HepG2 (cell line): Measurements from ENCODE around the gene MAB21L1. TPM values are rescaled to one million over a fixed set of nuclear protein-coding genes. Genes with fewer than 3 reads are reported as not detected.

Source experiments
- ATAC-seq: fragments of 200-7000 bp; cut with Tn5 transposase; 3 replicates; pipeline ENCODE4 v1.9.1; 2020; ENCODE audit warnings: mild to moderate bottlenecking, moderate library complexity
- BruUV-seq: library from RNA; stranded (reverse); fragments of 400-500 nt; replicated peaks from 2 replicates; lab custom pipeline; 2021; lab: Mats Ljungman, UMichigan
- CTCF ChIA-PET: fragments of 300-600 bp; formaldehyde crosslinking; extraction: SDS; loops from one replicate; lab custom pipeline; 2021; ENCODE audit warnings: low total read pairs, inconsistent platforms, low intra/inter-chr PET ratio; lab: Yijun Ruan, JAX
- POLR2A ChIA-PET: fragments of 350-600 bp; sonication (Branson Sonifier 250); formaldehyde crosslinking; loops from one replicate; lab custom pipeline; 2020; ENCODE audit warnings: antibody characterized with exemption, inconsistent platforms; lab: Yijun Ruan, JAX
- DNase-seq: peaks from one replicate; pipeline ENCODE4 v3.0.0-alpha.2; 2015; ENCODE audit warnings: low spot score
- FAIRE-seq: peaks from 3 replicates; lab custom pipeline; 2011; peaks lifted over from hg19 to GRCh38; lab: Jason Lieb, UNC
- H2AFZ ChIP-seq: one replicate; pipeline ENCODE4 v1.6.1; 2011; ENCODE audit warnings: low read length, inconsistent platforms
- H3K27ac ChIP-seq: fragments of 300-600 bp; 3 replicates; pipeline ENCODE4 v1.8.0; 2011; ENCODE audit warnings: mixed run types, mild to moderate bottlenecking, mixed read lengths, low read length, inconsistent platforms; ENCODE audit not compliant: insufficient read depth; ENCODE audit errors: extremely low read length
- H3K27me3 ChIP-seq, 2 experiments: fragments of 200-600 bp in 1 of 2; 2 replicates in 1 of 2; 3 replicates in 1 of 2; pipeline versions ENCODE4 v1.6.0 to v1.8.0; 2011; ENCODE audit warnings: low read length in 2 of 2, mild to moderate bottlenecking in 2 of 2, moderate library complexity in 2 of 2, inconsistent platforms in 1 of 2; ENCODE audit not compliant: insufficient read depth in 2 of 2, control insufficient read depth in 1 of 2
- H3K36me3 ChIP-seq, 2 experiments: fragments of 200-600 bp in 1 of 2; replicated peaks in 1 of 2; 2 replicates in 1 of 2; 3 replicates in 1 of 2; pipeline versions ENCODE4 v1.5.1 to v1.8.0; 2011; ENCODE audit warnings: low read length in 2 of 2, inconsistent platforms in 1 of 2; ENCODE audit not compliant: insufficient read depth in 2 of 2, control insufficient read depth in 1 of 2
- H3K4me1 ChIP-seq: 2 replicates; pipeline ENCODE4 v1.5.1; 2012; ENCODE audit warnings: low read length, inconsistent platforms; ENCODE audit not compliant: insufficient read depth
- H3K4me2 ChIP-seq: 2 replicates; pipeline ENCODE4 v1.6.0; 2011; ENCODE audit warnings: low read depth, low read length, inconsistent platforms
- H3K4me3 ChIP-seq, 3 experiments: fragments of 200-600 bp in 1 of 3; sonication (generic), shearing (Covaris generic) in 1 of 3; replicated peaks in 1 of 3; 2 replicates each; pipeline ENCODE4 v1.5.1; 2011 to 2016; ENCODE audit warnings: low read length in 3 of 3, inconsistent platforms in 2 of 3, low read depth in 2 of 3, mild to moderate bottlenecking in 2 of 3, control low read depth in 1 of 3, mixed read lengths in 1 of 3; ENCODE audit not compliant: insufficient read depth in 1 of 3
- H3K79me2 ChIP-seq: one replicate; pipeline ENCODE4 v1.6.1; 2011; ENCODE audit warnings: low read length, inconsistent platforms; ENCODE audit not compliant: insufficient read depth
- H3K9ac ChIP-seq: 2 replicates; pipeline ENCODE4 v1.6.0; 2011; ENCODE audit warnings: mild to moderate bottlenecking, low read depth, low read length, inconsistent platforms; ENCODE audit not compliant: insufficient read depth
- H3K9me3 ChIP-seq: 2 replicates; pipeline ENCODE4 v1.5.1; 2012; ENCODE audit warnings: mild to moderate bottlenecking, low read length
- H4K20me1 ChIP-seq: 2 replicates; pipeline ENCODE4 v1.6.0; 2011; ENCODE audit warnings: inconsistent platforms, mild to moderate bottlenecking, low read length, moderate library complexity; ENCODE audit not compliant: insufficient read depth
- CEBPB ChIP-seq: IDR thresholded peaks from 2 replicates; pipeline ENCODE4 v1.6.1; 2011; ENCODE audit warnings: low read depth, low read length, improper control_type of control experiment, borderline replicate concordance
- ZNF101 ChIP-seq: sonication (generic); formaldehyde crosslinking; IDR thresholded peaks from 2 replicates; pipeline ENCODE4 v1.4.0; 2020; ENCODE audit warnings: mild to moderate bottlenecking, low read depth, missing genetic modification reagents, borderline replicate concordance
- ZNF274 ChIP-seq: sonication (generic); formaldehyde crosslinking; IDR thresholded peaks from 2 replicates; pipeline ENCODE4 v1.5.1; 2020; ENCODE audit warnings: mild to moderate bottlenecking, missing genetic modification reagents
- ZNF768 ChIP-seq: sonication (generic); formaldehyde crosslinking; IDR thresholded peaks from 2 replicates; pipeline ENCODE4 v1.4.0; 2020; ENCODE audit warnings: missing genetic modification reagents
- WGBS: methylation state at CpG from one replicate; pipeline ENCODE4 v1.1.6; 2017; ENCODE audit warnings: low lambda C conversion rate; 5-methylcytosine and 5-hydroxymethylcytosine counted together
- in situ Hi-C: cut with HindIII; loops from 2 replicates; pipeline ENCODE4 v1.10.0; 2017; ENCODE audit warnings: low pct_unique_long_range_greater_than_20kb; ENCODE audit not compliant: extremely low pct_ligation_motif_present
- intact Hi-C: fragments of 100-400 bp; cut with micrococcal nuclease; formaldehyde crosslinking; loops from one replicate; pipeline ENCODE4 v1.10.0; 2022; ENCODE audit not compliant: unreplicated experiment
- polyA plus RNA-seq, 8 experiments: library from polyadenylated mRNA; depleted of rRNA in 3 of 8; stranded (reverse) in 7 of 8; unstranded in 1 of 8; fragments of >200 nt; fragmentation: Illumina TruSeq in 4 of 8; extraction: Trizol in 4 of 8; gene quantifications; 2 replicates each; pipeline versions ENCODE4 v1.2.1 to v1.2.3, GENCODE V29; 2011 to 2016; ENCODE audit warnings: low read depth in 4 of 8, missing spikeins in 1 of 8, mixed read lengths in 1 of 8; ENCODE audit not compliant: insufficient read depth in 1 of 8
- total RNA-seq, 5 experiments: library from RNA; depleted of rRNA; stranded (reverse); fragments of >200 nt; fragmentation: Illumina TruSeq; extraction: Trizol; gene quantifications; 2 replicates each; pipeline ENCODE4 v1.2.3, GENCODE V29; 2016; ENCODE audit warnings: low read depth in 1 of 5
- TF ChIP-seq, protein P1 (sequence below): sonication (generic); formaldehyde crosslinking; IDR thresholded peaks from 2 replicates; pipeline ENCODE4 v1.4.0; 2020; ENCODE audit warnings: low read depth, mild to moderate bottlenecking, missing genetic modification reagents

Gene MAB21L1
- total and polyA plus RNA-seq, 2 of the 13 experiments (the other 11 are each of a cell fraction or from before 2014, with no cell fraction given), result not detected

- no peak for FAIRE-seq
- no peak for ATAC-seq
- Histone ChIP-seq H3K79me2 (no peaks in the 10 kb centered on the region), H3K27me3 (no peaks in the 10 kb centered on the region), H3K9ac (no peak overlapping the region), H3K4me2 (no peak overlapping the region), H3K36me3 (no peaks in the 10 kb centered on the region), H3K4me3 (no peak overlapping the region), H2AFZ (no peak overlapping the region), H4K20me1 (no peaks in the 10 kb centered on the region), H3K9me3 (no peaks in the 10 kb centered on the region), H3K27ac (no peak overlapping the region), H3K4me1 (no peaks in the 10 kb centered on the region)
- no peak for DNase-seq
- CTCF ChIA-PET, result no interaction called here
- intact Hi-C loops, result no loop called here
- TF ChIP-seq ZNF768 (no peak), ZNF274 (CRISPR knock-in tag) (no peak), ZNF101 (CRISPR knock-in tag) (no peak)
- POLR2A ChIA-PET, result no interaction called here
- BruUV-seq, result no TSS peak
- in situ Hi-C loops, result no loop called here
Observed at GRCh38 chr13:35498231-35498630, 21.7 kb upstream of the MAB21L1 start.

DNA sequence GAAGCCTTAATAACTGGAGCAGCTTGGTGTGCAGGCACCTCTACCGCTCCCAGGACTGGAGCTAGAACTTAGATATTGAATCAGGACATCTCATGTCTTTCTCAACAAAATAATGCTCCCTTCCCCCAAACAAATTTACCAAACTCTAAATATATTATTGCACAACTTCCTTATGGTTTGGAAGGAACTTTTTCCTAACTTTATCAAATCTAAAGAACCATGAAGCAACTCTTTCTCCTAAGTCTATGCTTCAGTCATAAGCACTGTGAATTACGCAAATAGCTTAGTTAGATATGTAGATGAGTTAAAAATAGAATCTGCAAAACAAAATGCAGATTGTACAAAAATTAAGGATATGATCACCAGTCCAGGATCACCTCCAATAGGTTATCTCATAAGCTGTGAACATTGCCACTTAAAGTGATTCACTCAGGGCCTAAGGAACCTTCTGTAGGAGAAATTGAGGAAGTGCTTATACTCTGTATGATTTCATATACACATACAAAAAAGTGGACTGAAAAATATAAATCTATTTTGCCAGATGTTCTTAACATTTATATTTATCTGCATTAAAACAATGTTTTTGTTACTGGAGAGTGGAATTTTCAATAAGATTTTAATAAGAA is 20.4 kb upstream of the MAB21L1 start:
- in situ Hi-C loops, result no loop called here
- H3K9me3 ChIP-seq, result no peaks in the 10 kb centered on the region
- no peak overlapping the region for H2AFZ ChIP-seq
- WGBS, result 60% methylated on average over 2 of the region's 2 CpGs
- no peaks in the 10 kb centered on the region for H4K20me1 ChIP-seq
- no peaks in the 10 kb centered on the region for H3K36me3 ChIP-seq
- H3K4me3 ChIP-seq, result no peak overlapping the region
- no peak for FAIRE-seq
- no peaks in the 10 kb centered on the region for H3K27me3 ChIP-seq
- H3K4me2 ChIP-seq, result no peak overlapping the region
- ChIA-PET CTCF (no interaction called here), POLR2A (no interaction called here)
- ATAC-seq, result no peak
- H3K4me1 ChIP-seq, result no peaks in the 10 kb centered on the region
- no peaks in the 10 kb centered on the region for H3K79me2 ChIP-seq
- intact Hi-C loops, result no loop called here
- no peak overlapping the region for H3K9ac ChIP-seq
- TF ChIP-seq, protein P1, sequence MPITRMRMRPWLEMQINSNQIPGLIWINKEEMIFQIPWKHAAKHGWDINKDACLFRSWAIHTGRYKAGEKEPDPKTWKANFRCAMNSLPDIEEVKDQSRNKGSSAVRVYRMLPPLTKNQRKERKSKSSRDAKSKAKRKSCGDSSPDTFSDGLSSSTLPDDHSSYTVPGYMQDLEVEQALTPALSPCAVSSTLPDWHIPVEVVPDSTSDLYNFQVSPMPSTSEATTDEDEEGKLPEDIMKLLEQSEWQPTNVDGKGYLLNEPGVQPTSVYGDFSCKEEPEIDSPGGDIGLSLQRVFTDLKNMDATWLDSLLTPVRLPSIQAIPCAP, result no peak
- TF ChIP-seq CEBPB, result peak; percentile 52; the same call in 1 of the 2 replicates
- no peak overlapping the region for H3K27ac ChIP-seq
- no peak for DNase-seq
- no TSS peak for BruUV-seq
